Kidney epithelial cell (primary cell): Measurements from ENCODE around the gene FOXD2. TPM values are rescaled to one million over a fixed set of nuclear protein-coding genes. Genes with fewer than 3 reads are reported as not detected.

Source experiments
- DNase-seq: peaks from one replicate; pipeline ENCODE4 v3.0.0-alpha.2; 2010; ENCODE audit warnings: low read depth
- H3K27me3 ChIP-seq: 2 replicates; pipeline ENCODE4 v1.6.0; 2011; ENCODE audit warnings: low read length; ENCODE audit not compliant: control insufficient read depth, insufficient read depth
- H3K36me3 ChIP-seq: 2 replicates; pipeline ENCODE4 v1.5.1; 2011; ENCODE audit warnings: low read length; ENCODE audit not compliant: control insufficient read depth, insufficient read depth
- H3K4me3 ChIP-seq: 2 replicates; pipeline ENCODE4 v1.5.1; 2011; ENCODE audit warnings: low read depth, mild to moderate bottlenecking, control low read depth, low read length
- total RNA-seq: library from RNA; depleted of rRNA; stranded (reverse); fragments of >200 nt; gene quantifications from 2 replicates; pipeline ENCODE4 v1.2.3, GENCODE V29; 2015
- TF ChIP-seq, protein P1 (sequence below): IDR thresholded peaks from 2 replicates; pipeline ENCODE4 v1.5.1; 2011; ENCODE audit warnings: mild to moderate bottlenecking, moderate library complexity, low read length, control low read depth, inconsistent platforms; ENCODE audit not compliant: insufficient read depth, poor library complexity, severe bottlenecking

FOXD2 gene
- total RNA-seq, 1 donor from 2014 or later, result 0.21 TPM

- Histone ChIP-seq H3K36me3 (no peaks in the 10 kb centered on the region), H3K4me3 (no peak overlapping the region), H3K27me3 (peaks cover 24% of the 10 kb centered on the region)
- TF ChIP-seq, protein P1, sequence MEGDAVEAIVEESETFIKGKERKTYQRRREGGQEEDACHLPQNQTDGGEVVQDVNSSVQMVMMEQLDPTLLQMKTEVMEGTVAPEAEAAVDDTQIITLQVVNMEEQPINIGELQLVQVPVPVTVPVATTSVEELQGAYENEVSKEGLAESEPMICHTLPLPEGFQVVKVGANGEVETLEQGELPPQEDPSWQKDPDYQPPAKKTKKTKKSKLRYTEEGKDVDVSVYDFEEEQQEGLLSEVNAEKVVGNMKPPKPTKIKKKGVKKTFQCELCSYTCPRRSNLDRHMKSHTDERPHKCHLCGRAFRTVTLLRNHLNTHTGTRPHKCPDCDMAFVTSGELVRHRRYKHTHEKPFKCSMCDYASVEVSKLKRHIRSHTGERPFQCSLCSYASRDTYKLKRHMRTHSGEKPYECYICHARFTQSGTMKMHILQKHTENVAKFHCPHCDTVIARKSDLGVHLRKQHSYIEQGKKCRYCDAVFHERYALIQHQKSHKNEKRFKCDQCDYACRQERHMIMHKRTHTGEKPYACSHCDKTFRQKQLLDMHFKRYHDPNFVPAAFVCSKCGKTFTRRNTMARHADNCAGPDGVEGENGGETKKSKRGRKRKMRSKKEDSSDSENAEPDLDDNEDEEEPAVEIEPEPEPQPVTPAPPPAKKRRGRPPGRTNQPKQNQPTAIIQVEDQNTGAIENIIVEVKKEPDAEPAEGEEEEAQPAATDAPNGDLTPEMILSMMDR, result no peak
- DNase-seq, result no peak
Observed at GRCh38 chr1:47434051-47434842, 3.6 kb upstream of the FOXD2 start.

- peaks cover 38% of the 10 kb centered on the region for H3K27me3 ChIP-seq
- no peak overlapping the region for H3K4me3 ChIP-seq
- TF ChIP-seq, protein P1, result no peak
Observed at GRCh38 chr1:47435506-47436303, 2.1 kb upstream of the FOXD2 start.

DNA sequence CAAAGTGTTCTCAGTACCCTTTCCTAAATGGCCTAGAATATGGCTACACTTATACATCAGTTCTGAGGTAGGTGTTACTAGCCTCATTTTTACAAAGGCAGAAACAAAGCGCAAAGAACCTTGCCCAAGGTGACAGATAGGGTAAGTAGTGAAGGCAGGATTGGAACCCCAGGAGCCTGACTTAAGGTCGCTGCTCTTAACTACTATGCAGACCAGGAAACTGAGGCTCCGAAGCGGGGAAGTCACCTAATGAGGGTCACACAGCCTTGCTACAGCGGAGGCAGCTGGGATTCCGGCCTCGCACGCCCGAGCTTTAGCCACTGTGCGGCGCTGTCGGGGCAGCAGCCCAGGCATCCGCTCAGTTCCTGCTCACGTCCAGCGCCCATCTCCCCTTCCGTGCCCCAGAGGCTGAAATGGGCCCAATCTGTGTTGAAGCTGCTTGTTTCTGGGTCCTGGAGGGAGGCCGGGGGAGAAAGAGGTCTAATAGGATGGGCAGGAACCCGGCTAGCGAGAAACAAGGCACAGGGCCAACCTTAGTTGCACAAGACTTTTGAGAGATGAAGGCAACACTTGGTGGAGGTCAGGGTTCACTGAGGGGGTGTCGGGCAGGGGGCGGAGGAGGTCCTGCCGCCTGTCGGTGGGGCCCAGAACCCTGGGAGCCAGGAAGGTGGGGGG lies 1.4 kb upstream of the FOXD2 start:
- DNase-seq, result no peak
- Histone ChIP-seq H3K27me3 (peaks cover 44% of the 10 kb centered on the region), H3K36me3 (no peaks in the 10 kb centered on the region), H3K4me3 (peak overlapping the region; percentile 71)
- TF ChIP-seq, protein P1, result peak; percentile 99

More at GRCh38 chr1:47435506-47436303, 2.1 kb upstream of the FOXD2 start:
- no peak for DNase-seq
- no peaks in the 10 kb centered on the region for H3K36me3 ChIP-seq

GRCh38 chr1:47436979-47437446 lies 831 bp upstream of the FOXD2 start:
- no peak for DNase-seq
- TF ChIP-seq, protein P1, result no peak
- peaks cover 50% of the 10 kb centered on the region for H3K27me3 ChIP-seq
- no peaks in the 10 kb centered on the region for H3K36me3 ChIP-seq
- H3K4me3 ChIP-seq, result peak overlapping the region; percentile 71

DNA sequence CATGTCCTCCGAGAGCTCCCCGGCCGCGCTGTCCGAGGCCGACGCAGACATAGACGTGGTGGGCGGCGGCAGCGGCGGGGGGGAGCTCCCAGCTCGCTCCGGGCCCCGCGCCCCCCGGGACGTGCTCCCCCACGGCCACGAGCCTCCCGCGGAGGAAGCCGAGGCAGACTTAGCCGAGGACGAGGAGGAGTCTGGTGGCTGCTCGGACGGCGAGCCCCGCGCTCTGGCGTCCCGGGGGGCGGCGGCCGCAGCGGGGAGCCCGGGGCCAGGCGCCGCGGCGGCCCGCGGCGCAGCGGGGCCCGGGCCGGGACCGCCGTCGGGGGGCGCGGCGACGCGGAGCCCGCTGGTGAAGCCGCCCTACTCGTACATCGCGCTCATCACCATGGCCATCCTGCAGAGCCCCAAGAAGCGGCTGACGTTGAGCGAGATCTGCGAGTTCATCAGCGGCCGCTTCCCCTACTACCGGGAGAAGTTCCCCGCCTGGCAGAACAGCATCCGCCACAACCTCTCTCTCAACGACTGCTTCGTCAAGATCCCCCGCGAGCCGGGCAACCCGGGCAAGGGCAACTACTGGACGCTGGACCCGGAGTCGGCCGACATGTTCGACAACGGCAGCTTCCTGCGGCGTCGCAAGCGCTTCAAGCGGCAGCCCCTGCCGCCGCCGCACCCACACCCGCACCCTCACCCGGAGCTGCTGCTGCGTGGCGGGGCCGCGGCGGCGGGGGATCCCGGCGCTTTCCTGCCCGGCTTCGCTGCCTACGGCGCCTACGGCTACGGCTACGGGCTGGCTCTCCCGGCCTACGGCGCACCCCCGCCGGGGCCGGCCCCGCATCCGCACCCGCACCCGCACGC lies 547 bp downstream of the FOXD2 start:
- H3K27me3 ChIP-seq, result peaks cover 62% of the 10 kb centered on the region
- H3K4me3 ChIP-seq, result peak overlapping the region; percentile 71
- no peaks in the 10 kb centered on the region for H3K36me3 ChIP-seq
- no peak for DNase-seq
- TF ChIP-seq, protein P1, result no peak
